Prostate gland (tissue), 2 donors: ENCODE results near the gene CCDC28A.

ENCODE experiments used
- CTCF ChIP-seq, 4 experiments: fragments of 200-600 bp in 2 of 4; fragments of 450-650 bp in 2 of 4; sonication (generic) in 2 of 4; IDR thresholded peaks; 1 replicate in 3 of 4; 2 replicates in 1 of 4; pipeline ENCODE4 v1.5.1; 2016 to 2019; ENCODE audit warnings: antibody characterized with exemption in 4 of 4, mild to moderate bottlenecking in 2 of 4, moderate library complexity in 2 of 4
- POLR2A ChIP-seq: fragments of 450-650 bp; IDR thresholded peaks from one replicate; pipeline ENCODE4 v1.6.1; 2016; ENCODE audit warnings: antibody characterized with exemption, mild to moderate bottlenecking

GRCh38 chr6:138797806-138798446 is 24.4 kb downstream of the CCDC28A start:
- TF ChIP-seq CTCF (IDR thresholded peaks at IDR 0.05) (no peak), POLR2A (no peak)
